AG09319 (cell line): Measurements from ENCODE around the gene FAM20A.
A peak's percentile ranks its signal among the peaks of the same experiment; 100 is the strongest.

Experiments used
- DNase-seq: peaks from one replicate; pipeline ENCODE4 v3.0.0-alpha.2; 2010; ENCODE audit warnings: low read depth; ENCODE audit errors: extremely low read depth
- TF ChIP-seq, protein P1 (sequence below): IDR thresholded peaks from 2 replicates; pipeline ENCODE4 v1.5.1; 2011; ENCODE audit warnings: low read depth, mild to moderate bottlenecking, inconsistent platforms, low read length, moderate library complexity

The FAM20A gene

GRCh38 chr17:68511671-68512246 lies 89.4 kb downstream of the FAM20A start:
- TF ChIP-seq, protein P1, sequence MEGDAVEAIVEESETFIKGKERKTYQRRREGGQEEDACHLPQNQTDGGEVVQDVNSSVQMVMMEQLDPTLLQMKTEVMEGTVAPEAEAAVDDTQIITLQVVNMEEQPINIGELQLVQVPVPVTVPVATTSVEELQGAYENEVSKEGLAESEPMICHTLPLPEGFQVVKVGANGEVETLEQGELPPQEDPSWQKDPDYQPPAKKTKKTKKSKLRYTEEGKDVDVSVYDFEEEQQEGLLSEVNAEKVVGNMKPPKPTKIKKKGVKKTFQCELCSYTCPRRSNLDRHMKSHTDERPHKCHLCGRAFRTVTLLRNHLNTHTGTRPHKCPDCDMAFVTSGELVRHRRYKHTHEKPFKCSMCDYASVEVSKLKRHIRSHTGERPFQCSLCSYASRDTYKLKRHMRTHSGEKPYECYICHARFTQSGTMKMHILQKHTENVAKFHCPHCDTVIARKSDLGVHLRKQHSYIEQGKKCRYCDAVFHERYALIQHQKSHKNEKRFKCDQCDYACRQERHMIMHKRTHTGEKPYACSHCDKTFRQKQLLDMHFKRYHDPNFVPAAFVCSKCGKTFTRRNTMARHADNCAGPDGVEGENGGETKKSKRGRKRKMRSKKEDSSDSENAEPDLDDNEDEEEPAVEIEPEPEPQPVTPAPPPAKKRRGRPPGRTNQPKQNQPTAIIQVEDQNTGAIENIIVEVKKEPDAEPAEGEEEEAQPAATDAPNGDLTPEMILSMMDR, result no peak
- DNase-seq, result no peak

GRCh38 chr17:68511254-68511670 lies 89.9 kb downstream of the FAM20A start:
- no peak for DNase-seq
- TF ChIP-seq, protein P1, result peak; percentile 10; the same call in 1 of the 2 replicates

DNA sequence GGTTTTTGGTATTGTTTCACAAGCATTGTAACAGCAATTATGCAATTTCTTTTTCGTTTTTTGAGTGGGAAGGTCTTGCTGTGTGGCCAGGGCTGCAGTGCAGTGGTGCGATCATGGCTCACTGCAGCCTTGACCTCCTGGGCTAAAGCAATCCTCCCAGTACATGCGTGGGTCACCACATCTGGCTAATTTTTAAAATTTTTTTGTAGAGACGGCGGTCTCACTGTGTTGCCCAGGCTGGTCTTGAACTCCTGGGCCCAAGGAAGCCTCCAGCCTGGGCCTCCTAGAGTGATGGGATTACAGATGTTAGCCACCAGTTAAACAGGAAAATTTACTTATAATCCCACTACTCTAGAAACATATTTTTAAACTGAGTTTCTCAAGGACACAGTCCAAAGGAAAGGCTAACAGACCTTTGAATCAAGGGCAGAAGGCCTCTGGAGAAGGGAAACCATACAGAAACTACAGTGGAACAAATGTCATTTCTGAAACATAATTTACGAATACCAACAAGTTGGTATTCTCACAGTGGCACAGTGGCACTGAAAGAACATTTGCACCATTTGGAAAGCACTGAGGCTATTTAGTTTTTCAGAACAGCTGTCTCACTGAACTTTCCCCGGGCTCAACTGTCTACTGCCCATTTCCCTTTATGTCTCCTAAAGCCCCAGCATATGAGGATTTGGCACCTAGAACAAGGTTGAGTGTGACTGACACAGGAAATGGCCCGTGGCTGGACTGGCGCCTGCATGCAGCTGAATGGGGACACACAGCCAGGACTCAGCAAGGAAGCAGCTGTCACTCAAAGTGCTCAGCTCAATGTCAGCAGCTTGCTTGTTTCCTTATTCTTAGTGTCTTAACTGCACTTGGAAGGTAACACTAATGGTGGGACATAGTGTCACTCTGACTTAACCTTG lies 91.8 kb downstream of the FAM20A start:
- TF ChIP-seq, protein P1, result no peak
- no peak for DNase-seq

DNA sequence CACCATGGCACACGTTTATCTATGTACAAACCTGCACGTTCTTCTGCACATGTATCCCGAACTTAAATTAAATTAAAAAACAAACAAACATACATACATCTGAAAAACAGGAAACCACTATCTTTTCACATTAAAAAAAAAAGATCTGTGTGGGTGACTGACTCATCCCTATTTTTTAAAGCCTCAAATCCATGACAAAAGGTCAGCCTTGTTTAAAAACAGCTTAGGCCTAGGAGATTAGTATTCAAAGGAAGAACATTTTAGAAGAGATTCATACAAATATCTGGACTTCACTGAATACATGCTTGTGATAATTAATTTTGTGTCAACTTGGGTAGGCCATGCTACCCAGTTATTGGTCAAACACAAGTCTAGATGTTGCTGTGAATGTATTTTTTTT lies 93.6 kb downstream of the FAM20A start:
- TF ChIP-seq, protein P1, result no peak
- DNase-seq, result no peak

GRCh38 chr17:68505951-68506350 lies 95.2 kb downstream of the FAM20A start:
- TF ChIP-seq, protein P1, result no peak
- DNase-seq, result no peak

DNA sequence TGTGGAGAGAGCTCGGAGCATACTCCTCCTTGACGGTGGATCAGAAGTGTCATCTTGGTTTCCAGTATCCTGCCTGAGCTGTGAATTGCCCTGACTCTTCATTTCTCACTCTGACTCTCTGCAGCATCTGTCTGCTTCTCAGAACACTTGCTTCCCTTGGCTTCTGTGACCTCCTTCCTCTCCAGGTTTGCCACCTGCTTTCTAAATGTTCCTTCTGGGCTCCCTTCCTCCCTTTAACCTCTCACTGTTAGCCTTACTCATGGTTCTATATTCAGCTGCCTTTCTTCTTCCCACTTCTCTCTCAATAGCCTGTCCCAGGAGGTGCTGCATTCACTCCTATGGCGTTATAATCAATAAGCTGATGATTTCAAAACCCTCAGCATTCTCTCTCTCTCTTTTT lies 100.1 kb downstream of the FAM20A start:
- TF ChIP-seq, protein P1, result no peak
- DNase-seq, result no peak

- DNase-seq, result no peak
- TF ChIP-seq, protein P1, result no peak
Observed at GRCh38 chr17:68499587-68499986, 101.6 kb downstream of the FAM20A start.
